ENCODE data around the gene EIF3B.

DNA sequence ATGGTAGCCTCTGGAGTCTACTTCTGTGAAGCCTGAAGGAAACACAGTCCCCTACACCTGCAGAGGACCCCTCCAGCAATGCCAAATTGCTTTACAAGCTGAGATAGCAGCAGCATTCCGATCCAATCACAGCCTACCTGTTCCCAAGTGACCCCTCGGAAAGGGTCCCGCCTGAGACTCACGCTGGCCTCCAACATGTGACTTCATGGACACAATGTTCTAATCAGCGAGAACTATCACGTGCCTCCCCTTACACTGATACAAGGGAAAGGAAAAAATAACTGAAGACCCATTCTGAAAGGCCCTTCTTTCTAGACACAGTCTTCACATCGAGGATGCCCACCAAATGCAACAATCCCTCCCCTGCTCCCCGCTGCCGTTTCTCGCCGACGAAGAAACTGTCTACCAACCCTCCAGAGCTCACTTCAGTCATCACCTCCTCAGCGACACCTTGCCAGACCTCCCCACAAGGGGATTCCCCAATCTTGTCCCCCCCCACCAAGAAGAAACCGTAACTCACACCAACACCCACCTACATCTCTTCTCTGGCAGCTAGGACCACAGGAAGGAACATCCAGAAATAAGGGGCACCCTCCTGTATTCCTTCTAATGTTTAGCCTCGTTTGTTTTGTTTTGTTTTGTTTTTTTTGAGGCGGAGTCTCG is 42.2 kb upstream of the EIF3B start:
- TF ChIP-seq GATA3 (IDR thresholded peaks at IDR 0.05; ENCODE audit: low read depth, low read length), result no peak
- TF ChIP-seq GATA2 (IDR thresholded peaks at IDR 0.05; ENCODE audit: low read depth, low read length), result no peak

Data from SH-SY5Y (cell line).